ENCODE measurements around the gene NCAPD3. TPM values are rescaled to one million over a fixed set of nuclear protein-coding genes. Genes with fewer than 3 reads are reported as not detected.
"Not testable (repeated sequence)": the region's sequence is repeated elsewhere in the genome, so short reads cannot be mapped to it uniquely, and the experiment has no call there.

The NCAPD3 gene
- total RNA-seq, 1 donor from 2014 or later, result 25.4 TPM

DNA sequence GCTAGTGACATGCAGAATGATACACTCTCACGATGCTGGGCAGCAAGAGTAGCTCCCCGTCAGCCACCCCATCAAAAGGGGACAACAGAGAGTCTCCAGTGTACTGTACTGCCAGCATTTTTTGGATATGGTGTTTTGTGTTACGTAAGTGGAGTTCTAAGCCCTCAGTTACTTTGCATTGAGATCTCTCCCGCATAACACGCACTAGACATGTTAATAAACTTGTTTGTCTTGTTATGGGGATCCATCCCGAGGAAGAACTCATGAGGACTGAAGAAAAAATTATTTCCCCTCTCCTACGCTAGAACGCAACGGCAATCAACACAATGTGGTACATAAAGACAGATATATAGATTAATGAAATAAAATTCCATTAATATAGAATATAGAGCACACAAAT, 24.2 kb downstream of the NCAPD3 start:
- H3K4me3 Mint-ChIP-seq (ENCODE audit: unreplicated experiment), result no peak overlapping the region
- DNase-seq (ENCODE audit: low spot score), result no peak
- H3K9me3 Mint-ChIP-seq (ENCODE audit: unreplicated experiment), result no peaks in the 10 kb centered on the region
- TF ChIP-seq, protein P1, sequence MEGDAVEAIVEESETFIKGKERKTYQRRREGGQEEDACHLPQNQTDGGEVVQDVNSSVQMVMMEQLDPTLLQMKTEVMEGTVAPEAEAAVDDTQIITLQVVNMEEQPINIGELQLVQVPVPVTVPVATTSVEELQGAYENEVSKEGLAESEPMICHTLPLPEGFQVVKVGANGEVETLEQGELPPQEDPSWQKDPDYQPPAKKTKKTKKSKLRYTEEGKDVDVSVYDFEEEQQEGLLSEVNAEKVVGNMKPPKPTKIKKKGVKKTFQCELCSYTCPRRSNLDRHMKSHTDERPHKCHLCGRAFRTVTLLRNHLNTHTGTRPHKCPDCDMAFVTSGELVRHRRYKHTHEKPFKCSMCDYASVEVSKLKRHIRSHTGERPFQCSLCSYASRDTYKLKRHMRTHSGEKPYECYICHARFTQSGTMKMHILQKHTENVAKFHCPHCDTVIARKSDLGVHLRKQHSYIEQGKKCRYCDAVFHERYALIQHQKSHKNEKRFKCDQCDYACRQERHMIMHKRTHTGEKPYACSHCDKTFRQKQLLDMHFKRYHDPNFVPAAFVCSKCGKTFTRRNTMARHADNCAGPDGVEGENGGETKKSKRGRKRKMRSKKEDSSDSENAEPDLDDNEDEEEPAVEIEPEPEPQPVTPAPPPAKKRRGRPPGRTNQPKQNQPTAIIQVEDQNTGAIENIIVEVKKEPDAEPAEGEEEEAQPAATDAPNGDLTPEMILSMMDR (IDR thresholded peaks at IDR 0.05; ENCODE audit: unreplicated experiment), result no peak
- H3K27me3 Mint-ChIP-seq (ENCODE audit: unreplicated experiment), result no peaks in the 10 kb centered on the region
- H3K27ac Mint-ChIP-seq (ENCODE audit: unreplicated experiment), result no peak overlapping the region
- peaks cover 23% of the 10 kb centered on the region for H3K36me3 Mint-ChIP-seq (ENCODE audit: low read depth, unreplicated experiment)
- H3K4me1 Mint-ChIP-seq (ENCODE audit: unreplicated experiment), result no peaks in the 10 kb centered on the region

DNA sequence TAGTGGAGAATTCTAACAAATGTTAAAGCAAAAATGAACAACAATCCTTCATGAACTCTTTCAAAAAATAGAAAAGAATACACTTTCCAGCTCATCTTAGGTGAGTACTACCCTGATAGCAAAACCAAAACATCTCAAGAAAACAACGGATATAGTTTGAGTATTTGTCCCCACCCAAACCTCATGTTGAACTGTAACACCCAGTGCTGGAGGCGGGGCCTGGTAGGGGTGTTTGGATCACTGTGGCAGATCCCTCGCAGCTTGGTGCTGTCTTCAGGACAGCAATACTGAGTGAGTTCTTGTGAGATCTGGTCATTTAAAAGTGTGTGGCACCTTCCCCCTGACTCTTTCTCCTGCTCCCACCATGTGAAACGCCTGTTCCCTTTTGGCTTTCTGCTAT, 27.0 kb downstream of the NCAPD3 start:
- no peak for DNase-seq (ENCODE audit: low spot score)
- H3K27me3 Mint-ChIP-seq (ENCODE audit: unreplicated experiment), result no peaks in the 10 kb centered on the region
- H3K9me3 Mint-ChIP-seq (ENCODE audit: unreplicated experiment), result no peaks in the 10 kb centered on the region
- H3K36me3 Mint-ChIP-seq (ENCODE audit: low read depth, unreplicated experiment), result peaks cover 30% of the 10 kb centered on the region
- H3K4me1 Mint-ChIP-seq (ENCODE audit: unreplicated experiment), result no peaks in the 10 kb centered on the region
- TF ChIP-seq, protein P1 (IDR thresholded peaks at IDR 0.05; ENCODE audit: unreplicated experiment), result no peak
- H3K4me3 Mint-ChIP-seq (ENCODE audit: unreplicated experiment), result no peak overlapping the region
- H3K27ac Mint-ChIP-seq (ENCODE audit: unreplicated experiment), result no peak overlapping the region

GRCh38 chr11:134188092-134188491, 35.7 kb downstream of the NCAPD3 start:
- H3K27ac Mint-ChIP-seq (ENCODE audit: unreplicated experiment); DNase-seq (ENCODE audit: low spot score); H3K4me1 Mint-ChIP-seq (ENCODE audit: unreplicated experiment); H3K27me3 Mint-ChIP-seq (ENCODE audit: unreplicated experiment); H3K9me3 Mint-ChIP-seq (ENCODE audit: unreplicated experiment); H3K4me3 Mint-ChIP-seq (ENCODE audit: unreplicated experiment): not testable (repeated sequence)
- H3K36me3 Mint-ChIP-seq (ENCODE audit: low read depth, unreplicated experiment), result peaks cover 66% of the 10 kb centered on the region

GRCh38 chr11:134181707-134182106, 42.1 kb downstream of the NCAPD3 start:
- Mint-ChIP-seq H3K9me3 (ENCODE audit: unreplicated experiment) (no peaks in the 10 kb centered on the region), H3K4me1 (ENCODE audit: unreplicated experiment) (no peaks in the 10 kb centered on the region), H3K27ac (ENCODE audit: unreplicated experiment) (no peak overlapping the region), H3K4me3 (ENCODE audit: unreplicated experiment) (no peak overlapping the region), H3K27me3 (ENCODE audit: unreplicated experiment) (no peaks in the 10 kb centered on the region), H3K36me3 (ENCODE audit: low read depth, unreplicated experiment) (peaks cover 36% of the 10 kb centered on the region)
- TF ChIP-seq, protein P1 (IDR thresholded peaks at IDR 0.05; ENCODE audit: unreplicated experiment), result no peak
- DNase-seq (ENCODE audit: low spot score), result no peak

DNA sequence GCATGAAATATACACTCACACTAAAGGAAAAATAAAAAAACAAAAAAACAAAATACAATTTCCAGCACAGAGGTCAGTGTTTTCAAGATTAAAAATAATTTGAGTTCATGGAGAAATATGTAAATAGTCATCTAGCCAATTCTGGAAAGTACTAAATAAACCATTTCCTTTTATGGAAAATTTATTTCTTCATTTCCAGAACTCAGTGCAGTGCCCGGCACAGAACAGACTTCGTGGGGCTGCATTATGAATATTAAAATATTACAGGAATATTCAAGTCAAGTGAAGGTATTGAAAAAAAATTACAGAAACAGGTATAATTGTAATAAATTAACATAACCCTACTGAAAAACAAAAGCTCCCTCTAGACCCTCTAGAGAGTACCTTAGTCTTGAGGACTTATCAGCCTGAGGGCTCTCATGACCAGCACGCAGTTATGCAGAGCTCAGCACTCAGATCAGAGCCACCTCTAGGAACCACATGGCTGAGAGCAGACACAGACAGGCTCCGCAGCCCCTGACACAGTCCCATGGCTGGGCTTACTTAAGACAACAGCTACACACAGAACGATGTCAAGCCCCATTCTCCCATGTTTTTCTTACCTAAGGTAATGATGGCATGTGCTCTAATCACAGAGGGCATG, 45.6 kb downstream of the NCAPD3 start:
- peak overlapping the region; percentile 23 for H3K4me3 Mint-ChIP-seq (ENCODE audit: unreplicated experiment)
- H3K27ac Mint-ChIP-seq (ENCODE audit: unreplicated experiment), result no peak overlapping the region
- no peaks in the 10 kb centered on the region for H3K27me3 Mint-ChIP-seq (ENCODE audit: unreplicated experiment)
- peaks cover 50% of the 10 kb centered on the region for H3K36me3 Mint-ChIP-seq (ENCODE audit: low read depth, unreplicated experiment)
- DNase-seq (ENCODE audit: low spot score), result no peak
- TF ChIP-seq, protein P1 (IDR thresholded peaks at IDR 0.05; ENCODE audit: unreplicated experiment), result no peak
- no peaks in the 10 kb centered on the region for H3K4me1 Mint-ChIP-seq (ENCODE audit: unreplicated experiment)
- no peaks in the 10 kb centered on the region for H3K9me3 Mint-ChIP-seq (ENCODE audit: unreplicated experiment)

Data from endothelial cell (in vitro differentiated cells).